Lower leg skin (tissue), 3 donors: Measurements from ENCODE around the gene LILRA2.

Experiments used
- POLR2A ChIP-seq, 2 donors: fragments of 450-650 bp; IDR thresholded peaks; one replicate each; pipeline ENCODE4 v1.6.1; 2016 to 2017; ENCODE audit warnings: antibody characterized with exemption in 2 of 2, mild to moderate bottlenecking in 1 of 2, moderate library complexity in 1 of 2
- TF ChIP-seq, protein P1 (sequence below), 3 donors: fragments of 450-650 bp; IDR thresholded peaks; one replicate each; pipeline ENCODE4 v1.5.1; 2016; ENCODE audit warnings: antibody characterized with exemption in 3 of 3, mild to moderate bottlenecking in 3 of 3, moderate library complexity in 2 of 3

DNA sequence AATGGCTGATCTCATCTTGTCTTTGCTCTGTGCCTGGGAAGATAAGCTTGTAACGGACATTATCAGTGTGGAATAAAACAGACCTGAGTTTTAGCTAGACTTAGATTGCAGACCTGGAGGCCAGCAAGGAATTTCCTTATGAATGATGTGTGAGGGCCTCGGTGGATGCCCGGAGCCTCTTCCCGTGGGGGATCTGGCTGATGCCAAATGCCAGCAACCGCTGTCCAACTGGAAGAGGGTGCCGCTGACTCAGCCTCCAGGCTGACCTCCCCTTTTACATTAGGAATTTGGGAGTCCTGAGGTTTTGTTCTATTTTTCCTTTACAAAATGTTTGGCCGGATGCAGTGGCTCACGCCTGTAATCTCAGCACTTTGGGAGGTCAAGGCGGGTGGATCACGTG, 19.6 kb upstream of the LILRA2 start:
- no peak for TF ChIP-seq POLR2A (IDR thresholded peaks at IDR 0.05)
- TF ChIP-seq, protein P1, sequence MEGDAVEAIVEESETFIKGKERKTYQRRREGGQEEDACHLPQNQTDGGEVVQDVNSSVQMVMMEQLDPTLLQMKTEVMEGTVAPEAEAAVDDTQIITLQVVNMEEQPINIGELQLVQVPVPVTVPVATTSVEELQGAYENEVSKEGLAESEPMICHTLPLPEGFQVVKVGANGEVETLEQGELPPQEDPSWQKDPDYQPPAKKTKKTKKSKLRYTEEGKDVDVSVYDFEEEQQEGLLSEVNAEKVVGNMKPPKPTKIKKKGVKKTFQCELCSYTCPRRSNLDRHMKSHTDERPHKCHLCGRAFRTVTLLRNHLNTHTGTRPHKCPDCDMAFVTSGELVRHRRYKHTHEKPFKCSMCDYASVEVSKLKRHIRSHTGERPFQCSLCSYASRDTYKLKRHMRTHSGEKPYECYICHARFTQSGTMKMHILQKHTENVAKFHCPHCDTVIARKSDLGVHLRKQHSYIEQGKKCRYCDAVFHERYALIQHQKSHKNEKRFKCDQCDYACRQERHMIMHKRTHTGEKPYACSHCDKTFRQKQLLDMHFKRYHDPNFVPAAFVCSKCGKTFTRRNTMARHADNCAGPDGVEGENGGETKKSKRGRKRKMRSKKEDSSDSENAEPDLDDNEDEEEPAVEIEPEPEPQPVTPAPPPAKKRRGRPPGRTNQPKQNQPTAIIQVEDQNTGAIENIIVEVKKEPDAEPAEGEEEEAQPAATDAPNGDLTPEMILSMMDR (IDR thresholded peaks at IDR 0.05): no peak
